Motor neuron (in vitro differentiated cells): Measurements from ENCODE around the gene MAP3K7. TPM values are rescaled to one million over a fixed set of nuclear protein-coding genes. Genes with fewer than 3 reads are reported as not detected.

Experiments used
- ATAC-seq, 8 experiments: fragments of 200-7000 bp; cut with Tn5 transposase; replicated peaks in 6 of 8; 2 replicates each; pipeline ENCODE4 v1.8.0; 2021; ENCODE audit warnings: mild to moderate bottlenecking in 8 of 8, moderate library complexity in 8 of 8
- H3K27ac ChIP-seq, 2 donors: fragments of 250-450 bp; sonication (Bioruptor Pico); 2 replicates each; pipeline ENCODE4 v1.9.0; 2021; ENCODE audit warnings: antibody characterized with exemption in 2 of 2, mild to moderate bottlenecking in 2 of 2, moderate library complexity in 1 of 2
- H3K4me1 ChIP-seq, 2 donors: fragments of 250-450 bp; sonication (Bioruptor Pico); replicated peaks in 1 of 2; 2 replicates each; pipeline ENCODE4 v1.6.1; 2021; ENCODE audit warnings: antibody characterized with exemption in 2 of 2, mild to moderate bottlenecking in 2 of 2, moderate library complexity in 1 of 2
- H3K4me3 ChIP-seq, 5 donors: fragments of 250-450 bp; sonication (Bioruptor Pico); 2 replicates each; pipeline ENCODE4 v1.9.0; 2021; ENCODE audit warnings: antibody characterized with exemption in 5 of 5, mild to moderate bottlenecking in 5 of 5, moderate library complexity in 4 of 5
- WGBS, 10 experiments: fragments of 450-650 bp; shearing (Covaris generic); methylation state at CpG; one replicate each; pipeline ENCODE4 v1.0.0; 2022; 5-methylcytosine and 5-hydroxymethylcytosine counted together
- in situ Hi-C, 9 experiments: fragments of 400-800 bp; cut with MboI; loops; one replicate each; pipeline ENCODE4 v1.15.0; 2021; ENCODE audit warnings: low sequenced_read_pairs in 9 of 9, low pct_unique_long_range_greater_than_20kb in 2 of 9; ENCODE audit not compliant: unreplicated experiment in 9 of 9
- total RNA-seq, 8 experiments: library from RNA; unstranded; fragments of 300-600 nt; gene quantifications; 2 replicates each; pipeline versions ENCODE4 v1.2.3 to v1.2.4, GENCODE V29; 2022

The MAP3K7 gene
- total RNA-seq, 8 experiments from 2014 or later = 27.2 to 44.8 (median 37.2) TPM

- in situ Hi-C loops = loop anchor here in 8 of 9 experiments (10.0 to 25.0 kb wide), 5 partner anchors 198 to 551 kb away; partner anchors contain the start of gene BACH2 (in 1 of the 8)
Measured at GRCh38 chr6:90485635-90486277, 101.1 kb downstream of the MAP3K7 start.

GRCh38 chr6:90484903-90485302 lies 102.0 kb downstream of the MAP3K7 start:
- ATAC-seq = peak in 5 of 8 experiments; percentile 78 to 97 (median 89)
- in situ Hi-C loops = loop anchor here in 8 of 9 experiments (10.0 to 25.0 kb wide), 5 partner anchors 198 to 550 kb away; partner anchors contain the start of gene BACH2 (in 1 of the 8)
- WGBS, 10 experiments = 0 to 83% (median 4%) methylated on average over 1 to 5 of the region's 5 CpGs; no CpG with 5 or more reads in 3 of the 10 experiments
- H3K4me1 ChIP-seq = peaks cover 14% of the 10 kb centered on the region in 2 donors
- no peak overlapping the region for H3K27ac ChIP-seq
- no peak overlapping the region for H3K4me3 ChIP-seq

More at GRCh38 chr6:90485635-90486277, 101.1 kb downstream of the MAP3K7 start:
- H3K4me3 ChIP-seq = no peak overlapping the region
- H3K27ac ChIP-seq = no peak overlapping the region
- WGBS, 10 experiments = 0 to 100% (median 92%) methylated on average over 1 to 4 of the region's 4 CpGs; no CpG with 5 or more reads in 3 of the 10 experiments
- no peak for ATAC-seq
- peaks cover 21 to 23% of the 10 kb centered on the region in 2 donors for H3K4me1 ChIP-seq

GRCh38 chr6:90484385-90484784 lies 102.5 kb downstream of the MAP3K7 start:
- peak in 2 of 8 experiments; percentile 57 to 72 for ATAC-seq
- in situ Hi-C loops = loop anchor here in 8 of 9 experiments (10.0 to 25.0 kb wide), 5 partner anchors 197 to 550 kb away; partner anchors contain the start of gene BACH2 (in 1 of the 8)
- peaks cover 10% of the 10 kb centered on the region in 2 donors for H3K4me1 ChIP-seq
- no peak overlapping the region for H3K27ac ChIP-seq
- no peak overlapping the region for H3K4me3 ChIP-seq
- WGBS, 10 experiments = 34 to 73% (median 56%) methylated on average over 1 to 3 of the region's 3 CpGs

- Histone ChIP-seq H3K27ac (no peak overlapping the region), H3K4me3 (no peak overlapping the region), H3K4me1 (peaks cover 12 to 13% of the 10 kb centered on the region in 2 donors)
- in situ Hi-C loops = loop anchor here in 8 of 9 experiments (10.0 to 25.0 kb wide), 5 partner anchors 197 to 549 kb away; partner anchors contain the start of gene BACH2 (in 1 of the 8)
- WGBS, 10 experiments = 50 to 100% (median 89%) methylated on average over 1 to 8 of the region's 9 CpGs; no CpG with 5 or more reads in 3 of the 10 experiments
- no peak for ATAC-seq
Measured at GRCh38 chr6:90483956-90484355, 102.9 kb downstream of the MAP3K7 start.

- in situ Hi-C loops = loop anchor here in 8 of 9 experiments (10.0 to 25.0 kb wide), 5 partner anchors 196 to 548 kb away; partner anchors contain the start of gene BACH2 (in 1 of the 8)
- Histone ChIP-seq H3K4me3 (no peak overlapping the region), H3K4me1 (peaks cover 14% of the 10 kb centered on the region in 2 donors), H3K27ac (no peak overlapping the region)
- ATAC-seq = no peak
- WGBS, 10 experiments = 50 to 100% (median 87%) methylated on average over 1 to 6 of the region's 8 CpGs; no CpG with 5 or more reads in 4 of the 10 experiments
Measured at GRCh38 chr6:90483116-90483839, 103.6 kb downstream of the MAP3K7 start.

- Histone ChIP-seq H3K4me1 (peaks cover 14% of the 10 kb centered on the region in 2 donors), H3K27ac (no peak overlapping the region), H3K4me3 (no peak overlapping the region)
- ATAC-seq = peak in 1 of 8 experiments; percentile 6
- in situ Hi-C loops = loop anchor here in 8 of 9 experiments (10.0 to 25.0 kb wide), 5 partner anchors 193 to 546 kb away; partner anchors contain the start of gene BACH2 (in 1 of the 8)
- whole genome bisulfite sequencing, 10 experiments = 5 to 100% (median 68%) methylated on average over 1 to 4 of the region's 4 CpGs
Measured at GRCh38 chr6:90480666-90481065, 106.2 kb downstream of the MAP3K7 start.

- peak in 3 of 8 experiments; percentile 0 to 2 (median 1) for ATAC-seq
Measured at GRCh38 chr6:90479603-90479926, 107.3 kb downstream of the MAP3K7 start.

GRCh38 chr6:90478789-90479602 lies 107.9 kb downstream of the MAP3K7 start:
- Histone ChIP-seq H3K27ac (no peak overlapping the region), H3K4me3 (no peak overlapping the region), H3K4me1 (peaks cover 4 to 11% of the 10 kb centered on the region in 2 donors)
- WGBS, 10 experiments = 0 to 80% (median 45%) methylated on average over 2 to 11 of the region's 15 CpGs
- in situ Hi-C loops = loop anchor here in 8 of 9 experiments (10.0 to 25.0 kb wide), 6 partner anchors 74 to 544 kb away; partner anchors contain the start of gene BACH2 (in 2 of the 8)
- ATAC-seq = peak; percentile 97 to 100 (median 100)

More at GRCh38 chr6:90479603-90479926, 107.3 kb downstream of the MAP3K7 start:
- WGBS, 10 experiments = 67 to 100% (median 80%) methylated on average over 1 of the region's 1 CpG; no CpG with 5 or more reads in 3 of the 10 experiments
- H3K4me3 ChIP-seq = no peak overlapping the region
- H3K4me1 ChIP-seq = peaks cover 8 to 16% of the 10 kb centered on the region in 2 donors
- in situ Hi-C loops = loop anchor here in 8 of 9 experiments (10.0 to 25.0 kb wide), 6 partner anchors 75 to 545 kb away; partner anchors contain the start of gene BACH2 (in 2 of the 8)
- H3K27ac ChIP-seq = no peak overlapping the region

- H3K4me1 ChIP-seq = peaks cover 4 to 9% of the 10 kb centered on the region in 2 donors
- H3K27ac ChIP-seq = no peak overlapping the region
- ATAC-seq = peak in 1 of 8 experiments; percentile 9
- WGBS, 10 experiments = 40 to 100% (median 80%) methylated on average over 1 to 4 of the region's 4 CpGs; no CpG with 5 or more reads in 5 of the 10 experiments
- in situ Hi-C loops = loop anchor here in 8 of 9 experiments (10.0 to 25.0 kb wide), 6 partner anchors 73 to 543 kb away; partner anchors contain the start of gene BACH2 (in 2 of the 8)
- no peak overlapping the region for H3K4me3 ChIP-seq
Measured at GRCh38 chr6:90478278-90478677, 108.6 kb downstream of the MAP3K7 start.

- WGBS, 10 experiments = 70 to 100% (median 96%) methylated on average over 1 to 4 of the region's 4 CpGs; no CpG with 5 or more reads in 2 of the 10 experiments
- no peak overlapping the region for H3K27ac ChIP-seq
- in situ Hi-C loops = loop anchor here in 8 of 9 experiments (10.0 to 25.0 kb wide), 6 partner anchors 73 to 543 kb away; partner anchors contain the start of gene BACH2 (in 2 of the 8)
- peaks cover 4 to 9% of the 10 kb centered on the region in 2 donors for H3K4me1 ChIP-seq
- H3K4me3 ChIP-seq = no peak overlapping the region
- ATAC-seq = no peak
Measured at GRCh38 chr6:90477366-90477765, 109.5 kb downstream of the MAP3K7 start.

GRCh38 chr6:90472716-90473115 lies 114.2 kb downstream of the MAP3K7 start:
- 63 to 96% (median 76%) methylated on average over 3 to 6 of the region's 9 CpGs; no CpG with 5 or more reads in 4 of the 10 experiments for WGBS, 10 experiments
- Histone ChIP-seq H3K4me3 (no peak overlapping the region), H3K4me1 (peaks cover 0 to 5% of the 10 kb centered on the region in 2 donors), H3K27ac (no peak overlapping the region)
- no peak for ATAC-seq
- in situ Hi-C loops = loop anchor here in 3 of 9 experiments (10.0 kb wide), 3 partner anchors 68 to 538 kb away; partner anchors contain the start of gene BACH2 (in 1 of the 3)
